K562 (cell line): ENCODE results near the gene DENND1A. TPM values are rescaled to one million over a fixed set of nuclear protein-coding genes. Genes with fewer than 3 reads are reported as not detected.

Experiments
- ATAC-seq: fragments of 200-7000 bp; cut with Tn5 transposase; 3 replicates; pipeline ENCODE4 v1.9.1; 2020; ENCODE audit warnings: moderate library complexity
- BruUV-seq: library from RNA; stranded (reverse); fragments of 400-500 nt; replicated peaks from 2 replicates; lab custom pipeline; 2021; lab: Mats Ljungman, UMichigan
- CTCF ChIA-PET: fragments of 300-600 bp; formaldehyde crosslinking; extraction: SDS; loops from one replicate; lab custom pipeline; 2021; ENCODE audit warnings: low intra/inter-chr PET ratio; lab: Yijun Ruan, JAX
- POLR2A ChIA-PET: fragments of 300-600, 350-650 bp; sonication (Branson Sonifier 250); formaldehyde crosslinking; extraction: SDS; loops from one replicate; lab custom pipeline; 2021; ENCODE audit warnings: antibody characterized with exemption, inconsistent platforms; lab: Yijun Ruan, JAX
- DNase-seq, 4 experiments: peaks; one replicate each; pipeline versions ENCODE4 v3.0.0 to v3.0.0-alpha.2; 2011 to 2018; ENCODE audit warnings: low spot score in 3 of 4, mixed read lengths in 3 of 4; ENCODE audit errors: extremely low read depth in 1 of 4
- FAIRE-seq: peaks from 2 replicates; lab custom pipeline; 2011; peaks lifted over from hg19 to GRCh38; lab: Jason Lieb, UNC
- H2AFZ ChIP-seq: 2 replicates; pipeline ENCODE4 v1.6.0; 2011; ENCODE audit warnings: low read depth, low read length, control low read depth, inconsistent platforms
- H3K27ac ChIP-seq: fragments of 200-600 bp; 3 replicates; pipeline ENCODE4 v1.8.0; 2011; ENCODE audit warnings: low read depth, mild to moderate bottlenecking, control low read depth, inconsistent platforms, low read length, moderate library complexity, mixed read lengths; ENCODE audit errors: extremely low read depth
- H3K27me3 ChIP-seq, 2 experiments: fragments of 300-600 bp in 1 of 2; 2 replicates in 1 of 2; 3 replicates in 1 of 2; pipeline versions ENCODE4 v1.6.0 to v1.8.0; 2011; ENCODE audit warnings: inconsistent platforms in 2 of 2, low read length in 2 of 2, mild to moderate bottlenecking in 1 of 2, mixed read lengths in 1 of 2, moderate library complexity in 1 of 2; ENCODE audit not compliant: control insufficient read depth in 2 of 2, insufficient read depth in 2 of 2
- H3K36me3 ChIP-seq: fragments of 300-600 bp; 3 replicates; pipeline ENCODE4 v1.8.0; 2011; ENCODE audit warnings: mild to moderate bottlenecking, low read length, inconsistent platforms; ENCODE audit not compliant: control insufficient read depth, insufficient read depth
- H3K4me1 ChIP-seq, 2 experiments: fragments of 200-600 bp in 1 of 2; replicated peaks in 1 of 2; 2 replicates in 1 of 2; 3 replicates in 1 of 2; pipeline versions ENCODE4 v1.5.1 to v1.8.0; 2011; ENCODE audit warnings: inconsistent platforms in 2 of 2, low read length in 2 of 2, mild to moderate bottlenecking in 1 of 2, mixed read lengths in 1 of 2, moderate library complexity in 1 of 2; ENCODE audit not compliant: control insufficient read depth in 2 of 2, insufficient read depth in 2 of 2
- H3K4me2 ChIP-seq: 2 replicates; pipeline ENCODE4 v1.6.1; 2011; ENCODE audit warnings: low read length, control low read depth, inconsistent platforms, mixed read lengths; ENCODE audit not compliant: insufficient read depth
- H3K4me3 ChIP-seq: fragments of 200-600 bp; sonication (generic), shearing (Covaris generic); 2 replicates; pipeline ENCODE4 v1.5.1; 2016; ENCODE audit warnings: control low read depth, inconsistent platforms
- H3K79me2 ChIP-seq: fragments of 200-600 bp; 3 replicates; pipeline ENCODE4 v1.8.0; 2011; ENCODE audit warnings: low read length, inconsistent platforms; ENCODE audit not compliant: control insufficient read depth, insufficient read depth
- H3K9ac ChIP-seq, 2 experiments: 2 replicates each; pipeline versions ENCODE4 v1.6.0 to v1.6.1; 2011; ENCODE audit warnings: low read depth in 2 of 2, low read length in 2 of 2, control low read depth in 1 of 2, inconsistent platforms in 1 of 2, mild to moderate bottlenecking in 1 of 2, mixed read lengths in 1 of 2; ENCODE audit not compliant: insufficient read depth in 1 of 2
- H3K9me1 ChIP-seq: one replicate; pipeline ENCODE4 v1.6.0; 2011; ENCODE audit warnings: inconsistent platforms, mild to moderate bottlenecking, low read length, moderate library complexity; ENCODE audit not compliant: control insufficient read depth, insufficient read depth
- H3K9me3 ChIP-seq: replicated peaks from 2 replicates; pipeline ENCODE4 v1.5.1; 2011; ENCODE audit warnings: low read depth, low read length, inconsistent platforms; ENCODE audit not compliant: control insufficient read depth, insufficient read depth
- H4K20me1 ChIP-seq: replicated peaks from 2 replicates; pipeline ENCODE4 v1.6.1; 2011; ENCODE audit warnings: low read length, inconsistent platforms, mixed read lengths; ENCODE audit not compliant: control insufficient read depth, insufficient read depth
- ADNP ChIP-seq: fragments of 200-800 bp; sonication (Bioruptor generic); IDR thresholded peaks from 2 replicates; pipeline ENCODE4 v1.6.1; 2016; ENCODE audit warnings: missing genetic modification characterization, missing compliant biosample characterization
- ESRRA ChIP-seq: fragments of 450-650 bp; IDR thresholded peaks from 2 replicates; pipeline ENCODE4 v1.6.1; 2014; ENCODE audit warnings: low read depth, mild to moderate bottlenecking, moderate library complexity, borderline replicate concordance
- GATAD2B ChIP-seq: fragments of 450-650 bp; IDR thresholded peaks from 2 replicates; pipeline ENCODE4 v1.6.1; 2017; ENCODE audit warnings: mild to moderate bottlenecking, borderline replicate concordance
- GTF2E2 ChIP-seq: fragments of 200-800 bp; sonication (Bioruptor generic); IDR thresholded peaks from 2 replicates; pipeline ENCODE4 v1.6.1; 2016; ENCODE audit warnings: missing genetic modification characterization, missing compliant biosample characterization
- HNRNPH1 ChIP-seq: fragments of 200-400 bp; formaldehyde crosslinking; optimal IDR thresholded peaks from 2 replicates; pipeline ENCODE3; 2017; ENCODE audit warnings: low read depth, mild to moderate bottlenecking, low read length, moderate library complexity
- KDM1A ChIP-seq, 2 experiments: fragments of 450-650 bp; IDR thresholded peaks; 2 replicates each; pipeline ENCODE4 v1.6.1; 2016; ENCODE audit warnings: mild to moderate bottlenecking in 2 of 2
- PHF21A ChIP-seq: fragments of 450-650 bp; IDR thresholded peaks from 2 replicates; pipeline ENCODE4 v1.6.1; 2017; ENCODE audit warnings: low read depth, borderline replicate concordance
- RBM14 ChIP-seq: fragments of 200-400 bp; formaldehyde crosslinking; IDR thresholded peaks from 2 replicates; pipeline ENCODE4 v1.6.1; 2018; ENCODE audit warnings: low read depth, mild to moderate bottlenecking, low read length, moderate library complexity, borderline replicate concordance; ENCODE audit not compliant: insufficient read depth
- SFPQ ChIP-seq: fragments of 200-400 bp; formaldehyde crosslinking; IDR thresholded peaks from 2 replicates; pipeline ENCODE4 v1.6.1; 2017; ENCODE audit warnings: mild to moderate bottlenecking, low read depth, low read length, moderate library complexity
- ZNF644 ChIP-seq: fragments of 200-800 bp; sonication (Bioruptor generic); IDR thresholded peaks from 2 replicates; pipeline ENCODE4 v1.6.1; 2016; ENCODE audit warnings: low read depth, missing genetic modification characterization, missing compliant biosample characterization
- ZNF696 ChIP-seq: fragments of 250-450 bp; sonication (Bioruptor Pico); conservative IDR thresholded peaks from 2 replicates; pipeline ENCODE4 v1.4.0; 2020; ENCODE audit warnings: mild to moderate bottlenecking, moderate library complexity
- WGBS: fragments of 100-300 bp; shearing (Covaris generic); methylation state at CpG from one replicate; pipeline ENCODE4 v1.1.6; 2016; ENCODE audit warnings: low coverage, mixed read lengths; ENCODE audit not compliant: insufficient coverage; ENCODE audit errors: missing lambda C conversion rate; 5-methylcytosine and 5-hydroxymethylcytosine counted together
- in situ Hi-C: fragments of 300-500 bp; cut with MboI; formaldehyde crosslinking; loops from 4 replicates; pipeline ENCODE4 v1.15.0; 2018; ENCODE audit warnings: inconsistent platforms, mixed read lengths
- intact Hi-C: fragments of 100-400 bp; cut with micrococcal nuclease; formaldehyde crosslinking; loops from 2 replicates; pipeline ENCODE4 v1.14.2; 2022
- polyA plus RNA-seq, 8 experiments: library from polyadenylated mRNA; depleted of rRNA in 4 of 8; stranded (reverse) in 5 of 8; unstranded in 3 of 8; fragments of >200 nt; fragmentation: Nextera tagmentation in 2 of 8; fragmentation: Illumina TruSeq in 1 of 8; extraction: Ambion mirVana in 2 of 8; extraction: Trizol in 1 of 8; gene quantifications; 2 replicates each; pipeline versions ENCODE4 v1.2.1 to v1.2.3, GENCODE V29; 2011 to 2014; ENCODE audit warnings: inconsistent platforms in 1 of 8, missing spikeins in 1 of 8
- total RNA-seq, 7 experiments: library from RNA; depleted of rRNA in 6 of 7; stranded (reverse); fragments of >200 nt in 6 of 7; fragmentation: Illumina TruSeq in 2 of 7; extraction: Trizol in 2 of 7; gene quantifications; 2 replicates each; pipeline versions ENCODE4 v1.2.1 to v1.2.3, GENCODE V29; 2011 to 2021; ENCODE audit warnings: low replicate concordance in 1 of 7

DENND1A gene
- total and polyA plus RNA-seq, 9 of the 15 experiments (the other 6 are each of a cell fraction or from before 2014, with no cell fraction given) = 7.6 to 29.5 (median 15.7) TPM

GRCh38 chr9:123543492-123543891 lies 386.4 kb downstream of the DENND1A start:
- H3K79me2 ChIP-seq = no peaks in the 10 kb centered on the region
- no peaks in the 10 kb centered on the region for H3K27me3 ChIP-seq
- BruUV-seq = no TSS peak
- H3K4me2 ChIP-seq = no peak overlapping the region
- no peak overlapping the region; a peak in 1 of 4 replicates for H3K9ac ChIP-seq
- H4K20me1 ChIP-seq = peaks cover 8% of the 10 kb centered on the region; the same call in 1 of the 2 replicates
- H3K9me1 ChIP-seq = no peaks in the 10 kb centered on the region
- ATAC-seq (no peak), FAIRE-seq (no peak), DNase-seq (no peak)
- ChIA-PET POLR2A (no interaction called here), CTCF (interaction anchor here (2.8 kb wide), 1 partner anchor 497 kb away, joined by 27 read pairs; no protein-coding TSS in a partner anchor)
- H3K27ac ChIP-seq = no peak overlapping the region
- intact Hi-C loops (loop anchor here (10.0 kb wide), 2 partner anchors 141 to 411 kb away; no protein-coding TSS in a partner anchor), in situ Hi-C loops (loop anchor here (25.0 kb wide), 1 partner anchor 769 kb away; no protein-coding TSS in a partner anchor)
- H3K36me3 ChIP-seq = no peaks in the 10 kb centered on the region
- no peaks in the 10 kb centered on the region for H3K4me1 ChIP-seq
- WGBS = 54% methylated on average over 8 of the region's 8 CpGs
- no peaks in the 10 kb centered on the region for H3K9me3 ChIP-seq
- TF ChIP-seq ZNF644 = no peak
- no peak overlapping the region for H2AFZ ChIP-seq
- H3K4me3 ChIP-seq = no peak overlapping the region

- no peaks in the 10 kb centered on the region for H3K9me1 ChIP-seq
- H3K4me3 ChIP-seq = no peak overlapping the region
- BruUV-seq = no TSS peak
- H3K4me2 ChIP-seq = no peak overlapping the region
- peaks cover 8% of the 10 kb centered on the region; the same call in 1 of the 2 replicates for H4K20me1 ChIP-seq
- no peak for ATAC-seq
- intact Hi-C loops (loop anchor here (10.0 kb wide), 2 partner anchors 142 to 412 kb away; no protein-coding TSS in a partner anchor), in situ Hi-C loops (loop anchor here (25.0 kb wide), 1 partner anchor 770 kb away; no protein-coding TSS in a partner anchor)
- H3K36me3 ChIP-seq = no peaks in the 10 kb centered on the region
- no peak overlapping the region for H2AFZ ChIP-seq
- no peak for FAIRE-seq
- H3K9ac ChIP-seq = no peak overlapping the region
- H3K79me2 ChIP-seq = no peaks in the 10 kb centered on the region
- no peaks in the 10 kb centered on the region for H3K4me1 ChIP-seq
- DNase-seq = no peak
- POLR2A ChIA-PET = interaction anchor here (0.9 kb wide), 1 partner anchor 10 kb away, joined by 5 read pairs; no protein-coding TSS in a partner anchor
- H3K27ac ChIP-seq = no peak overlapping the region
- CTCF ChIA-PET = no interaction called here
- H3K27me3 ChIP-seq = no peaks in the 10 kb centered on the region
- WGBS = 48% methylated on average over 11 of the region's 11 CpGs
- no peaks in the 10 kb centered on the region for H3K9me3 ChIP-seq
- TF ChIP-seq RBM14 (no peak), GATAD2B (no peak), KDM1A (IDR thresholded peaks at IDR 0.05) (no peak), PHF21A (no peak), GTF2E2 (tag) (no peak), ESRRA (no peak), ZNF696 (CRISPR knock-in tag) (no peak), HNRNPH1 (no peak), ADNP (tag) (no peak), SFPQ (no peak)
These were observed 387.3 kb downstream of the DENND1A start for GRCh38 chr9:123542435-123543225.
